Measurements from ENCODE around the gene SEC61A2. TPM values are rescaled to one million over a fixed set of nuclear protein-coding genes. Genes with fewer than 3 reads are reported as not detected.

Gene SEC61A2
- total RNA-seq, 4 donors from 2014 or later: 4.1 to 8.5 (median 7.4) TPM

DNA sequence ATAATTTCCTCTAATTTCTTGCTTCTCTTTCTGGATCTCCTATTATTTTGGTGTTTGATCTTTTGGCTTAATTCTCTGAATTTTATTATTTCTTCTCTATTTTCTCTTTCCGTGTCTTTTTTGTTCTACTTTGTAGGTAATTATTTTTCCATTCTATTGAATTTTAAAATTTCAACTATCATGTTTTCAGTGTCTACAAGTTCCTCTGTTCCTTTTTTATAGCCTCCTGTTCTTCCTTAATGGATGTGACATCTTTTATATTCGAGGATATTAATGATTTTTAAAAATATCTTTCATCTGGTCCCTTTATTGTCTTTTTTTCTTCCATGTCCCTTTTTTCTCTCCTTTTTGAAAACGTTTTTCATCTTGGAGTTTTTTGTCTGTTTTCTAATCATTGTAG is 77.6 kb downstream of the SEC61A2 start:
- Histone ChIP-seq H3K27me3 (no peaks in the 10 kb centered on the region), H3K4me1 (no peaks in the 10 kb centered on the region), H3K4me3 (no peak overlapping the region), H3K9me3 (no peaks in the 10 kb centered on the region), H3K27ac (replicated peaks in 1 of 4) (no peak overlapping the region), H3K36me3 (peaks cover 16 to 80% (median 57%) of the 10 kb centered on the region in 4 donors)
- intact Hi-C loops (cut with DNase I): no loop called here
- no peak for TF ChIP-seq POLR2AphosphoS5 (IDR thresholded peaks at IDR 0.05)
- TF ChIP-seq POLR2A (IDR thresholded peaks at IDR 0.05; ENCODE audit: low read depth): no peak
- TF ChIP-seq EP300 (IDR thresholded peaks at IDR 0.05): no peak
- TF ChIP-seq, protein P1, sequence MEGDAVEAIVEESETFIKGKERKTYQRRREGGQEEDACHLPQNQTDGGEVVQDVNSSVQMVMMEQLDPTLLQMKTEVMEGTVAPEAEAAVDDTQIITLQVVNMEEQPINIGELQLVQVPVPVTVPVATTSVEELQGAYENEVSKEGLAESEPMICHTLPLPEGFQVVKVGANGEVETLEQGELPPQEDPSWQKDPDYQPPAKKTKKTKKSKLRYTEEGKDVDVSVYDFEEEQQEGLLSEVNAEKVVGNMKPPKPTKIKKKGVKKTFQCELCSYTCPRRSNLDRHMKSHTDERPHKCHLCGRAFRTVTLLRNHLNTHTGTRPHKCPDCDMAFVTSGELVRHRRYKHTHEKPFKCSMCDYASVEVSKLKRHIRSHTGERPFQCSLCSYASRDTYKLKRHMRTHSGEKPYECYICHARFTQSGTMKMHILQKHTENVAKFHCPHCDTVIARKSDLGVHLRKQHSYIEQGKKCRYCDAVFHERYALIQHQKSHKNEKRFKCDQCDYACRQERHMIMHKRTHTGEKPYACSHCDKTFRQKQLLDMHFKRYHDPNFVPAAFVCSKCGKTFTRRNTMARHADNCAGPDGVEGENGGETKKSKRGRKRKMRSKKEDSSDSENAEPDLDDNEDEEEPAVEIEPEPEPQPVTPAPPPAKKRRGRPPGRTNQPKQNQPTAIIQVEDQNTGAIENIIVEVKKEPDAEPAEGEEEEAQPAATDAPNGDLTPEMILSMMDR (IDR thresholded peaks at IDR 0.05): no peak
- no peak for DNase-seq (ENCODE audit: extremely low spot score)
- 88% methylated on average over 3 of the region's 3 CpGs for WGBS

DNA sequence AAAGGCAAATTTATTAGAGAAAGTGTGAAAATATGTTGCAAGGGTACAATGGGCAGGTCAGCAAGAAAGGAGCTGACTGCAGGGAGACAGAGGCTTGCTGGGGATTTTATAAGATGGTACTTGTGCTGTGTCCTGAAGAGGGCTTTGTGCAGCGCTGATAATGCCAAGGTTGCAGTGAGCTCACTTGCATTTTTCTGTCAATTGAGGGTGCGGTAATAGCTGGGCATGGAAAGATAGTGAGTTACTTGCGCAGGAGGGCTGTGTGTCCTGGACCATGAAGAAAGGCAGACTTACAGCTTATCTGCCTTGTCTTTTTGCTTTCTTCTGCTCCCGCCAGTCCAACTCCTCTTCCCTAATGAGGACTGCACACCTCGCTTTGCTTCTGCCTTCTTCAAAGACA is 79.0 kb downstream of the SEC61A2 start:
- intact Hi-C loops (cut with DNase I): no loop called here
- peaks cover 0 to 5% (median under 1%) of the 10 kb centered on the region in 4 donors for H3K4me1 ChIP-seq
- no peaks in the 10 kb centered on the region for H3K9me3 ChIP-seq
- 93% methylated on average over 5 of the region's 5 CpGs for WGBS
- TF ChIP-seq POLR2AphosphoS5 (IDR thresholded peaks at IDR 0.05) (no peak), EP300 (IDR thresholded peaks at IDR 0.05) (no peak), POLR2A (IDR thresholded peaks at IDR 0.05; ENCODE audit: low read depth) (no peak)
- TF ChIP-seq, protein P1 (IDR thresholded peaks at IDR 0.05): no peak
- H3K27ac ChIP-seq (replicated peaks in 1 of 4): no peak overlapping the region
- H3K4me3 ChIP-seq: no peak overlapping the region
- H3K36me3 ChIP-seq: peaks cover 8 to 77% (median 51%) of the 10 kb centered on the region in 4 donors
- H3K27me3 ChIP-seq: no peaks in the 10 kb centered on the region
- DNase-seq (ENCODE audit: extremely low spot score): no peak

DNA sequence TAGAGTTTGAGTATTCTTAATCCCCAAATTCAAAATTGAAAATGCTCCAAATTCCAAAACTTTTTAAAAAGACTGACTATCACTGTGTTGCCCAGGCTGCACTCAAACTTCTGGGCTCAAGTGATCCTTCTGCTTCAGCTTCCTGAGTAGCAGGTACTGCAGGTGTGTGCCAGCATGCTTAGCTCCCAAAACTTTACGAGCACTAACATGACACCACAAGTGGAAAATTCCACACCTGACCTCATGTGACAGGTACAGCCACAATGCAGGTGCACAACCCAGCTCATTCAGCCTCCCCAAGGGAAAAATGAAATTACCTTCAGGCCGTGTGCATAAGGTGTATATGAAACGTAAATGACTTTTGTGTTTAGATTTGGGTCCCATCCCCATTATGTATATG is 83.0 kb downstream of the SEC61A2 start:
- no peak for DNase-seq (ENCODE audit: extremely low spot score)
- H3K36me3 ChIP-seq: peaks cover 8 to 64% (median 46%) of the 10 kb centered on the region in 4 donors
- WGBS: 95% methylated on average over 3 of the region's 3 CpGs

DNA sequence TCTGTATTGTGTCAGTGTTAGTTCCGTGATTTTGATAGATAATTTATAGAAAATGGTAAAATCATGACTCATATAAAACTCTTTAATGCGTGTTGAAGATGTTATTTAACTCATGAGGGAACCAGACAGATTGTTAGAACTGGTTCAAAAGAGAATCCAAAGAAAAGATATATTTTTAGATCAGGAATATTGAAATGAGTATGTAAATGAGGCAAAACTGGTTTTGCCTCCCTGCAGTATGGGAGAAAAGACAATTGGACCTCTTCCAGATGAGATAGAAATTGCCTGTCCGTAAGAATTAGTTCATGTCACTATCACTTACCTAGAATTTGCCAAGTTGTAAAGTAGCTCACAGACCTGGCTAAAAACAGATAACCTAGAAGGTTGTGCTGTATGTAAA is 84.1 kb downstream of the SEC61A2 start:
- Histone ChIP-seq H3K36me3 (peaks cover 12 to 69% (median 49%) of the 10 kb centered on the region in 4 donors), H3K9me3 (no peaks in the 10 kb centered on the region), H3K27me3 (no peaks in the 10 kb centered on the region), H3K27ac (replicated peaks in 1 of 4) (peak overlapping the region in 2 of 4 donors; percentile 64 to 73), H3K4me3 (no peak overlapping the region), H3K4me1 (peaks cover 7 to 39% (median 30%) of the 10 kb centered on the region in 4 donors)
- intact Hi-C loops (cut with DNase I): loop anchor here (5.0 to 10.0 kb wide), 2 partner anchors 131 to 499 kb away; partner anchors contain the start of gene CAMK1D
- no peak for TF ChIP-seq POLR2AphosphoS5 (IDR thresholded peaks at IDR 0.05)
- no peak for TF ChIP-seq POLR2A (IDR thresholded peaks at IDR 0.05; ENCODE audit: low read depth)
- TF ChIP-seq, protein P1 (IDR thresholded peaks at IDR 0.05): no peak
- no peak for TF ChIP-seq EP300 (IDR thresholded peaks at IDR 0.05)
- no peak for DNase-seq (ENCODE audit: extremely low spot score)
- 46% methylated on average over 3 of the region's 3 CpGs for whole genome bisulfite sequencing

More for the DNA sequence above, 83.0 kb downstream of the SEC61A2 start:
- TF ChIP-seq, protein P1 (IDR thresholded peaks at IDR 0.05): no peak
- TF ChIP-seq EP300 (IDR thresholded peaks at IDR 0.05): no peak
- TF ChIP-seq POLR2A (IDR thresholded peaks at IDR 0.05; ENCODE audit: low read depth): no peak
- no peak for TF ChIP-seq POLR2AphosphoS5 (IDR thresholded peaks at IDR 0.05)
- Histone ChIP-seq H3K4me3 (no peak overlapping the region), H3K9me3 (no peaks in the 10 kb centered on the region), H3K4me1 (peaks cover 7 to 39% (median 29%) of the 10 kb centered on the region in 4 donors), H3K27ac (replicated peaks in 1 of 4) (no peak overlapping the region), H3K27me3 (no peaks in the 10 kb centered on the region)
- intact Hi-C loops (cut with DNase I): loop anchor here (5.0 to 10.0 kb wide), 2 partner anchors 132 to 500 kb away; partner anchors contain the start of gene CAMK1D

Measured in esophagus muscularis mucosa (tissue), 4 donors.